H1 (cell line): ENCODE data around the gene ZDHHC3. TPM values are rescaled to one million over a fixed set of nuclear protein-coding genes. Genes with fewer than 3 reads are reported as not detected.

Experiments used
- BRCA1 ChIP-seq: IDR thresholded peaks from 2 replicates; pipeline ENCODE4 v1.6.1; 2012; ENCODE audit warnings: low read depth, low read length, improper control_type of control experiment
- CEBPB ChIP-seq: IDR thresholded peaks from 2 replicates; pipeline ENCODE4 v1.6.1; 2012; ENCODE audit warnings: low read depth, low read length
- JUND ChIP-seq: IDR thresholded peaks from 2 replicates; pipeline ENCODE4 v1.6.1; 2011; ENCODE audit warnings: mild to moderate bottlenecking, improper control_type of control experiment, low read length
- POLR2A ChIP-seq, 2 experiments: IDR thresholded peaks; 1 replicate in 1 of 2; 2 replicates in 1 of 2; pipeline ENCODE4 v1.6.1; 2011; ENCODE audit warnings: low read depth in 2 of 2, low read length in 2 of 2, mild to moderate bottlenecking in 2 of 2; ENCODE audit errors: control extremely low read depth in 1 of 2
- SIRT6 ChIP-seq: IDR thresholded peaks from one replicate; pipeline ENCODE4 v1.7.1; 2012; ENCODE audit warnings: low read length, inconsistent platforms
- TBP ChIP-seq: IDR thresholded peaks from 2 replicates; pipeline ENCODE4 v1.6.1; 2011; ENCODE audit warnings: low read depth, low read length, improper control_type of control experiment
- ZNF274 ChIP-seq: IDR thresholded peaks from 2 replicates; pipeline ENCODE4 v1.7.0; 2012; ENCODE audit warnings: low read length, borderline replicate concordance; ENCODE audit errors: extremely low read depth
- polyA plus RNA-seq, 7 experiments: library from polyadenylated mRNA; depleted of rRNA in 3 of 7; stranded (reverse) in 5 of 7; unstranded in 2 of 7; fragments of >200 nt in 5 of 7; fragments of 200-250 nt in 2 of 7; gene quantifications; 1 replicate in 5 of 7; 2 replicates in 1 of 7; 4 replicates in 1 of 7; pipeline versions ENCODE4 v1.2.1 to v1.2.3, GENCODE V29; 2011 to 2013; ENCODE audit warnings: missing spikeins in 2 of 7, mixed read lengths in 2 of 7
- total RNA-seq: library from RNA; stranded (reverse); fragmentation: NEBNext Ultra II Directional; extraction: Animal tissue kit (Norgen Biotek cat#: 25700); gene quantifications from 2 replicates; pipeline ENCODE4 v1.2.1, GENCODE V29; 2021

Gene ZDHHC3
- total and polyA plus RNA-seq, 2 of the 8 experiments (the other 6 are each of a cell fraction or from before 2014, with no cell fraction given): 77.4 to 88.7 TPM

DNA sequence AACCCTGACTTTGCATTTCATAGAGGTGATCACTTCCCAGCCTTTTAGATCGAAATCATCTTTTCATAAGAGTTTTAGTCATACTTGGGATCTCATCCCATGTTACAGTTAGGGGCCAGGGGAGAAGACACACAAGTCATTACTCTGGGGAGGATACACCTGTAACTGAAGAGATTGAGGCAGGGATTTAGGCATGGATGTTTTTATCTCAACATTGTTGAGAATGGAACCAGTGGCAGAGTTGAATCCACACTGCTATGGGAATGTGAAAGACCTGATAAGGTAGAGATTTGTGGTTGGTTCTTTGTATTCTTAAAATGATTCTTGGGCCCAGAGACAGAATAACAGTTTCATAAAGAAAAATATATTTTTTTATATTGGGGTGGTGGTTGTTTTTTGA is 33.9 kb upstream of the ZDHHC3 start (continued):
- TF ChIP-seq JUND (no peak), POLR2A (IDR thresholded peaks at IDR 0.05; ENCODE audit: control extremely low read depth in 1 of 2, low read depth in 2 of 2, low read length in 2 of 2) (no peak), SIRT6 (no peak), TBP (no peak), BRCA1 (no peak), CEBPB (no peak), ZNF274 (no peak)
